ENCODE results near the gene ATP6V1E1. TPM values are rescaled to one million over a fixed set of nuclear protein-coding genes. Genes with fewer than 3 reads are reported as not detected.
A peak's percentile ranks its signal among the peaks of the same experiment; 100 is the strongest.
"Not testable (repeated sequence)": the region's sequence is repeated elsewhere in the genome, so short reads cannot be mapped to it uniquely, and the experiment has no call there.

ATP6V1E1 gene
- total RNA-seq = 100 to 1,000 TPM; 150 to 194 (median 168) TPM

DNA sequence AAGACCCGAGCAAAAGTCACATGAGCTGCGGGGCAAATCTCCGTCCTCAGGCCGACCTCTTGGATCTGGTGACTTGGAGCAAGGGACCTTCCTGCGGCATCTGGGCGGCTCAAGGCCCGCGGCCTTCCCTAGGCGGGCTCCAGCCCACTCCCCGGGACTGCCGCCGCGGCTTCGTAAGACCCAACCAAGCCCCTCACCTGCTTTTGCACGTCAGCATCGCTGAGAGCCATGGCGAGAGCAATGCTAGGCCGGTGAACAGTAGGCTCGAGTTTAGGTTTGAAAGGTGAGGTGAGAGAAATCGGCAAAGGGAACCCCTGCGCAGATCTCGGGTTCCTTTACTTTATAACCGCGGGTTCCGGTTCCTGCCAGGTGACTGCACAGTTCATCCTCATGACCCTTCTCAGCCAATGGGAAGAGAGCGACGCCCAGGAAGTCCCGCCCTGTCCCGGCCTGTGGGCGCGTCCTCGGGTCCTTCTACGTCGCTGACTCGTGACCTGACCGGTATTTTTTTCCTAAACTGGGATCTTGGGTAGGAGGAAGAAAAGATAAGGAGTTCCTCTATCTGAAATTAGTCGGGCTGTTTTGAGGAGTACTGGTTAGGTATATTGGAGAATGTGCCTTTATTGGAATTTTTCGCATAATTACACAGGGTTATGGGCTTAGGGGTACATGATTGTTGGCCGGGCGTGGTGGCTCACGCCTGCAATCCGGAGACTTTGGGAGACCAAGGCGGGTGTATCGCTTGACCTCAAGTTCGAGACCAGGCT lies at the start of gene ATP6V1E1:
ATP6V1E1 (minus strand) TSS at position 344 of the 767 bp plus-strand sequence; CDS start at position 230, 114 bp downstream.
- Histone ChIP-seq H3K9me3 (peaks cover 0 to 3% (median 0%) of the 10 kb centered on the region in 4 donors), H3K27me3 (no peaks in the 10 kb centered on the region), H3K4me3 (peak within 1 kb of the TSS; percentile 75 to 98 (median 84)), H3K27ac (replicated peaks in 1 of 4) (peak within 1 kb of the TSS; percentile 89 to 95 (median 90)), H3K36me3 (peaks cover 0 to 21% (median 7%) of the 10 kb centered on the region in 4 donors), H3K4me1 (peaks cover 18 to 47% (median 44%) of the 10 kb centered on the region in 4 donors)
- intact Hi-C loops (cut with DNase I) = no loop called here
- 0% methylated on average over 26 of the region's 45 CpGs for WGBS
- peak; percentile 99 for DNase-seq (ENCODE audit: extremely low spot score)
- TF ChIP-seq POLR2AphosphoS5 (IDR thresholded peaks at IDR 0.05) = peak; percentile 95 to 98
- TF ChIP-seq, protein P1, sequence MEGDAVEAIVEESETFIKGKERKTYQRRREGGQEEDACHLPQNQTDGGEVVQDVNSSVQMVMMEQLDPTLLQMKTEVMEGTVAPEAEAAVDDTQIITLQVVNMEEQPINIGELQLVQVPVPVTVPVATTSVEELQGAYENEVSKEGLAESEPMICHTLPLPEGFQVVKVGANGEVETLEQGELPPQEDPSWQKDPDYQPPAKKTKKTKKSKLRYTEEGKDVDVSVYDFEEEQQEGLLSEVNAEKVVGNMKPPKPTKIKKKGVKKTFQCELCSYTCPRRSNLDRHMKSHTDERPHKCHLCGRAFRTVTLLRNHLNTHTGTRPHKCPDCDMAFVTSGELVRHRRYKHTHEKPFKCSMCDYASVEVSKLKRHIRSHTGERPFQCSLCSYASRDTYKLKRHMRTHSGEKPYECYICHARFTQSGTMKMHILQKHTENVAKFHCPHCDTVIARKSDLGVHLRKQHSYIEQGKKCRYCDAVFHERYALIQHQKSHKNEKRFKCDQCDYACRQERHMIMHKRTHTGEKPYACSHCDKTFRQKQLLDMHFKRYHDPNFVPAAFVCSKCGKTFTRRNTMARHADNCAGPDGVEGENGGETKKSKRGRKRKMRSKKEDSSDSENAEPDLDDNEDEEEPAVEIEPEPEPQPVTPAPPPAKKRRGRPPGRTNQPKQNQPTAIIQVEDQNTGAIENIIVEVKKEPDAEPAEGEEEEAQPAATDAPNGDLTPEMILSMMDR (IDR thresholded peaks at IDR 0.05) = no peak
- TF ChIP-seq EP300 (IDR thresholded peaks at IDR 0.05) = peak; percentile 29
- TF ChIP-seq POLR2A (IDR thresholded peaks at IDR 0.05; ENCODE audit: low read depth) = peak; percentile 76

- TF ChIP-seq, protein P1 (IDR thresholded peaks at IDR 0.05) = no peak
- no peak for TF ChIP-seq EP300 (IDR thresholded peaks at IDR 0.05)
- no peak for TF ChIP-seq POLR2AphosphoS5 (IDR thresholded peaks at IDR 0.05)
- no peak for TF ChIP-seq POLR2A (IDR thresholded peaks at IDR 0.05; ENCODE audit: low read depth)
- Histone ChIP-seq H3K36me3 (peaks cover 0 to 11% (median 4%) of the 10 kb centered on the region in 4 donors), H3K27ac (replicated peaks in 1 of 4) (no peak overlapping the region), H3K4me1 (peaks cover 12 to 24% (median 22%) of the 10 kb centered on the region in 4 donors), H3K9me3 (no peaks in the 10 kb centered on the region), H3K27me3 (no peaks in the 10 kb centered on the region), H3K4me3 (no peak overlapping the region)
- WGBS = 70% methylated on average over 1 of the region's 1 CpG
- intact Hi-C loops (cut with DNase I) = no loop called here
- no peak for DNase-seq (ENCODE audit: extremely low spot score)
Measured at GRCh38 chr22:17675584-17675983, 47.0 kb upstream of the ATP6V1E1 start.

GRCh38 chr22:17674152-17674551 lies 45.6 kb upstream of the ATP6V1E1 start:
- no peak for TF ChIP-seq EP300 (IDR thresholded peaks at IDR 0.05)
- no peak for TF ChIP-seq POLR2A (IDR thresholded peaks at IDR 0.05; ENCODE audit: low read depth)
- no peak for TF ChIP-seq POLR2AphosphoS5 (IDR thresholded peaks at IDR 0.05)
- TF ChIP-seq, protein P1 (IDR thresholded peaks at IDR 0.05) = no peak
- Histone ChIP-seq H3K4me1 (peaks cover 11 to 24% (median 22%) of the 10 kb centered on the region in 4 donors), H3K27ac (replicated peaks in 1 of 4) (no peak overlapping the region), H3K27me3 (no peaks in the 10 kb centered on the region), H3K9me3 (no peaks in the 10 kb centered on the region), H3K36me3 (peaks cover 0 to 19% (median 8%) of the 10 kb centered on the region in 4 donors), H3K4me3 (no peak overlapping the region)
- no peak for DNase-seq (ENCODE audit: extremely low spot score)
- 94% methylated on average over 7 of the region's 7 CpGs for WGBS
- intact Hi-C loops (cut with DNase I) = no loop called here

DNA sequence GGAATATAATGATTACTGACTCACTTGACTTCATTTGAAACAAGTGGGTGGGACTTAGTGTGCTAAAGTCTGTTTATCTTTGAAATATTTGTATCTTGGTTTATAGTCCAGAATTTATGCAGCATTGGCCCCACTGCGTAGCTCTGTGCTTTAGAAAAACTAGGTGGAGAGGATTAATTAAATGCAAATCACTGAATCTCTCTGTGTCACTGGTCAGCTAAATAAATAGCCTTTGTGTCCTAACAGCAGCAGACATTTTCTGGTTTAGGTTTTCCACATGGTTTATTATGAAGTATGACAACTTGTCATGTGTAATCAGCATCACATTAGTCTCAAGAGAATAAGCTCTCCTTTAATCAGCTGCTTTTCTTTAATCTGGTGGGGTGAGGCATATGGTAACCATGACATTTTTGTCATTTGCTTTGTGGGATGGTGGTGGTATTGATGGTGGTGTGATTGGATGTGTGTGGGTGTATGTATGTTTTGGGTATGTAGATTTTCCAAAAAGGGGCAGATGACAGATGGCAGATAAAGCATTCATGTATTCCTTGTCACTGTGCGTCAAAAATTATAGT lies 44.0 kb upstream of the ATP6V1E1 start:
- intact Hi-C loops (cut with DNase I) = no loop called here
- Histone ChIP-seq H3K27me3 (no peaks in the 10 kb centered on the region), H3K36me3 (peaks cover 0 to 19% (median 9%) of the 10 kb centered on the region in 4 donors), H3K9me3 (no peaks in the 10 kb centered on the region), H3K4me3 (no peak overlapping the region), H3K27ac (replicated peaks in 1 of 4) (no peak overlapping the region), H3K4me1 (peaks cover 9 to 24% (median 22%) of the 10 kb centered on the region in 4 donors)
- no peak for DNase-seq (ENCODE audit: extremely low spot score)
- TF ChIP-seq EP300 (IDR thresholded peaks at IDR 0.05) (no peak), POLR2AphosphoS5 (IDR thresholded peaks at IDR 0.05) (no peak), POLR2A (IDR thresholded peaks at IDR 0.05; ENCODE audit: low read depth) (no peak)
- TF ChIP-seq, protein P1 (IDR thresholded peaks at IDR 0.05) = no peak
- WGBS = 53% methylated on average over 2 of the region's 2 CpGs

GRCh38 chr22:17671521-17672092 lies 43.1 kb upstream of the ATP6V1E1 start:
- Histone ChIP-seq H3K36me3 (peaks cover 0 to 19% (median 12%) of the 10 kb centered on the region in 4 donors), H3K4me1 (peaks cover 9 to 24% (median 22%) of the 10 kb centered on the region in 4 donors)
- intact Hi-C loops (cut with DNase I); H3K27ac ChIP-seq (replicated peaks in 1 of 4); H3K27me3 ChIP-seq; DNase-seq (ENCODE audit: extremely low spot score); H3K4me3 ChIP-seq; H3K9me3 ChIP-seq: not testable (repeated sequence)
- WGBS = 94% methylated on average over 10 of the region's 10 CpGs

All from esophagus muscularis mucosa (tissue), 4 donors.